Measurements from ENCODE around the gene RECQL5. TPM values are rescaled to one million over a fixed set of nuclear protein-coding genes. Genes with fewer than 3 reads are reported as not detected.

The RECQL5 gene
- total RNA-seq, 3 donors from 2014 or later (not counting 1 experiment from before 2014, with no cell fraction given) = 33.4 to 39.1 (median 34.3) TPM

- no peak overlapping the region for H3K27ac Mint-ChIP-seq
Measured at GRCh38 chr17:75636381-75637142, 30.4 kb downstream of the RECQL5 start.

DNA sequence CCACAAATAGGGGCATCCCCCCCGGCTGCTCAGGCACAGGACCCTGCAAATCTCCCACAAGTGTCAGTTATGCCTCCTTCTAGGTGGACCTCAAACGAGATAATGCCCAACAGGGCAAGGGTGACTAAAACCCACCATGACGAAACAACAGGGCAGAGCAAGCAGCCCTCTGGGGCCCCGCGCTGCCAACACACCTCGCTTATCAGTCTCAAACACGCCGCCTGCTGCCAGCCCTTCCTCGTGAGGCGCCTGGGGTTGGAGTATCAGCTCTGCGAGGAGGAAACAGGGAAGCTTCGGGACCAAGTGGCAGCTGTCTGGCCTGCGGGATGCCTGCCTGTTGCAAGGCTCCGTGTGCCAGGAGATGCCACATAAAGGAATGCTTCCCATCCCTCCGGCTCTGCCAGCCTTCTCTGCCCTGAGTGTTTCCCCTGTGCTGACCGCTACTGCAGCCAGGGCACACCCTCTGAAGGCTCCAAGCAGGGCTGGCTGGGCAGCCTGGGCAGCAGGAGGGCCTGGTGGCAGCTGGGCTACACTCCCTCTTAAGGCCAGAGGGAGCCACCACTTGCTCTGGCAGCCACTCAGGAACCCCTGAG, 31.2 kb downstream of the RECQL5 start:
- no peak overlapping the region for H3K27ac Mint-ChIP-seq
- H3K27me3 Mint-ChIP-seq (ENCODE audit: low read depth in 2 of 2) = no peaks in the 10 kb centered on the region
- ATAC-seq = no peak

More at GRCh38 chr17:75636381-75637142, 30.4 kb downstream of the RECQL5 start:
- H3K9me3 ChIP-seq (ENCODE audit: control insufficient read depth, insufficient read depth, low read length) = no peaks in the 10 kb centered on the region
- H3K4me1 ChIP-seq (ENCODE audit: control insufficient read depth, insufficient read depth, low read length) = peaks cover 17% of the 10 kb centered on the region
- no peak for TF ChIP-seq CTCF (IDR thresholded peaks at IDR 0.05)
- no peaks in the 10 kb centered on the region for H3K36me3 Mint-ChIP-seq
- peaks cover 0 to 5% of the 10 kb centered on the region in 2 donors for H3K4me1 Mint-ChIP-seq
- intact Hi-C loops (cut with micrococcal nuclease) = no loop called here
- H3K9me3 Mint-ChIP-seq = no peaks in the 10 kb centered on the region
- H3K27ac ChIP-seq (ENCODE audit: low read length) = no peak overlapping the region
- H3K4me3 ChIP-seq (ENCODE audit: low read length) = no peak overlapping the region
- no peaks in the 10 kb centered on the region for H3K27me3 Mint-ChIP-seq (ENCODE audit: low read depth in 2 of 2)
- no peaks in the 10 kb centered on the region for H3K27me3 ChIP-seq (ENCODE audit: control insufficient read depth, insufficient read depth, low read length)
- WGBS (ENCODE audit: insufficient coverage) = 97% methylated on average over 19 of the region's 19 CpGs
- no peaks in the 10 kb centered on the region for H3K36me3 ChIP-seq (ENCODE audit: control insufficient read depth, insufficient read depth, low read length)
- ATAC-seq = no peak
- H3K4me3 Mint-ChIP-seq = no peak overlapping the region
- DNase-seq = no peak

DNA sequence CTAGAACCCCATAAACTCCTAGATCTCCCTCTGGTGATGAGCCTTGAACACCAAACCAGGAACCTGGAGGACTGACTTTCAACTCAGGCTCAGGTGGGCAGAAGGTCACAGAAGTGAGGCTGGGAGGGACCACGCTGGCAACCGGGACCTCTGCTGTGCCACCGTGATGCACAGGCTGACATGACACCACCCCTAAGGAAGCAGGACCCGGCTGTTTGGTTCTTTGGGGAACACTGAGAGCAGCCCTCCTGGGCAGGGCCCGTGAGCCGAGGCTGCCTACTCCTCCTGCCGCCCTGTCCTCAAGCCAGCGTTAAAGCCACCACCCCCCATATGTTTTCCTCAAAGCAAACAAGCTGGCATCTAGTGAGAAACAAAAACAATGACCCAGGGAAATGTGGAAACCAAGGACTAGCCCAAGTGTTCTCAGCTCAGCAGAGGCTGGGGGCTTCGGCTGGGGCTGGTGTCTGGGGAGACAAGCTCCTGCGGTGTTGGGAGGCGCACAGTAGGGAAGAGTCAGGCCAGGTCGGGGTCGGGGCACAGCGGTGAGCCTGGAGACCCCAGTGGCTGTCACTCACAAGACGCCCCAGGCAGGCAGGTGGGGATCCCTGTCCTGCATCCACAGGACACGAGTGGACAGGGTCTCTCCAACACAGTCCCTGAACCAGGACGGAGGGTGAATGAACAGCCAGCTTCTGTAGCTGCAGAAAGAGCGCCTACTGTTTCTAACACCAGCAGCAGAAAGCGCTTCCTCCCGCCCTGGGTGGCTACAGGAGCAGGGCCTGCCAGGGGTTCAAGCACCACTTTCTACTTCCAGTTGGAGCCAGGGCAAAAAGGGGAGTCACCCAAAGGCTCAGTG, 32.0 kb downstream of the RECQL5 start:
- H3K9me3 Mint-ChIP-seq = no peaks in the 10 kb centered on the region
- 93% methylated on average over 20 of the region's 20 CpGs for WGBS (ENCODE audit: insufficient coverage)
- intact Hi-C loops (cut with micrococcal nuclease) = no loop called here

More for the DNA sequence above, 31.2 kb downstream of the RECQL5 start:
- H3K36me3 ChIP-seq (ENCODE audit: control insufficient read depth, insufficient read depth, low read length) = no peaks in the 10 kb centered on the region
- H3K4me1 ChIP-seq (ENCODE audit: control insufficient read depth, insufficient read depth, low read length) = peaks cover 17% of the 10 kb centered on the region
- H3K4me1 Mint-ChIP-seq = peaks cover 0 to 5% of the 10 kb centered on the region in 2 donors
- intact Hi-C loops (cut with micrococcal nuclease) = no loop called here
- no peaks in the 10 kb centered on the region for H3K36me3 Mint-ChIP-seq
- no peaks in the 10 kb centered on the region for H3K9me3 ChIP-seq (ENCODE audit: control insufficient read depth, insufficient read depth, low read length)
- no peak for DNase-seq
- H3K27me3 ChIP-seq (ENCODE audit: control insufficient read depth, insufficient read depth, low read length) = no peaks in the 10 kb centered on the region
- no peak overlapping the region for H3K4me3 Mint-ChIP-seq
- H3K27ac ChIP-seq (ENCODE audit: low read length) = no peak overlapping the region
- no peak overlapping the region for H3K4me3 ChIP-seq (ENCODE audit: low read length)
- 68% methylated on average over 16 of the region's 16 CpGs for WGBS (ENCODE audit: insufficient coverage)
- no peak for TF ChIP-seq CTCF (IDR thresholded peaks at IDR 0.05)
- H3K9me3 Mint-ChIP-seq = no peaks in the 10 kb centered on the region

More for the DNA sequence above, 32.0 kb downstream of the RECQL5 start:
- Histone ChIP-seq H3K4me3 (ENCODE audit: low read length) (no peak overlapping the region), H3K27me3 (ENCODE audit: control insufficient read depth, insufficient read depth, low read length) (no peaks in the 10 kb centered on the region), H3K36me3 (ENCODE audit: control insufficient read depth, insufficient read depth, low read length) (no peaks in the 10 kb centered on the region), H3K27ac (ENCODE audit: low read length) (no peak overlapping the region), H3K9me3 (ENCODE audit: control insufficient read depth, insufficient read depth, low read length) (no peaks in the 10 kb centered on the region), H3K4me1 (ENCODE audit: control insufficient read depth, insufficient read depth, low read length) (peaks cover 17% of the 10 kb centered on the region)
- Mint-ChIP-seq H3K36me3 (no peaks in the 10 kb centered on the region), H3K4me1 (peaks cover 0 to 5% of the 10 kb centered on the region in 2 donors), H3K27ac (no peak overlapping the region), H3K4me3 (no peak overlapping the region), H3K27me3 (ENCODE audit: low read depth in 2 of 2) (no peaks in the 10 kb centered on the region)
- TF ChIP-seq CTCF (IDR thresholded peaks at IDR 0.05) = no peak
- ATAC-seq (no peak), DNase-seq (no peak)
